Lower leg skin (tissue), 4 donors: Measurements from ENCODE around the gene LSM5. TPM values are rescaled to one million over a fixed set of nuclear protein-coding genes. Genes with fewer than 3 reads are reported as not detected.

Experiments
- DNase-seq, 2 donors: peaks; one replicate each; pipeline ENCODE4 v3.0.0-alpha.2; 2019; ENCODE audit warnings: low spot score in 2 of 2
- H3K4me3 ChIP-seq: fragments of 200-600 bp; sonication (generic); 2 replicates; pipeline ENCODE4 v1.5.1; 2017; ENCODE audit warnings: mild to moderate bottlenecking, low read depth; ENCODE audit not compliant: poor library complexity, severe bottlenecking
- POLR2A ChIP-seq, 2 donors: fragments of 450-650 bp; IDR thresholded peaks; one replicate each; pipeline ENCODE4 v1.6.1; 2016 to 2017; ENCODE audit warnings: antibody characterized with exemption in 2 of 2, mild to moderate bottlenecking in 1 of 2, moderate library complexity in 1 of 2
- WGBS, 2 donors: methylation state at CpG; one replicate each; pipeline ENCODE4 v1.1.5; 2018; 5-methylcytosine and 5-hydroxymethylcytosine counted together
- intact Hi-C: fragments of 100-400 bp; cut with DNase I; formaldehyde crosslinking; loops from one replicate; pipeline ENCODE4 v1.15.0; 2023; ENCODE audit warnings: low total_unique reads
- total RNA-seq, 4 donors: library from RNA; depleted of rRNA; stranded (reverse); fragments of >200 nt; gene quantifications; one replicate each; pipeline ENCODE4 v1.1.0, GENCODE V29; 2016
- TF ChIP-seq, protein P1 (sequence below), 3 donors: fragments of 450-650 bp; IDR thresholded peaks; one replicate each; pipeline ENCODE4 v1.5.1; 2016; ENCODE audit warnings: antibody characterized with exemption in 3 of 3, mild to moderate bottlenecking in 3 of 3, moderate library complexity in 2 of 3

The LSM5 gene
- total RNA-seq, 4 donors from 2014 or later, result 10.7 to 15.0 (median 12.4) TPM

DNA sequence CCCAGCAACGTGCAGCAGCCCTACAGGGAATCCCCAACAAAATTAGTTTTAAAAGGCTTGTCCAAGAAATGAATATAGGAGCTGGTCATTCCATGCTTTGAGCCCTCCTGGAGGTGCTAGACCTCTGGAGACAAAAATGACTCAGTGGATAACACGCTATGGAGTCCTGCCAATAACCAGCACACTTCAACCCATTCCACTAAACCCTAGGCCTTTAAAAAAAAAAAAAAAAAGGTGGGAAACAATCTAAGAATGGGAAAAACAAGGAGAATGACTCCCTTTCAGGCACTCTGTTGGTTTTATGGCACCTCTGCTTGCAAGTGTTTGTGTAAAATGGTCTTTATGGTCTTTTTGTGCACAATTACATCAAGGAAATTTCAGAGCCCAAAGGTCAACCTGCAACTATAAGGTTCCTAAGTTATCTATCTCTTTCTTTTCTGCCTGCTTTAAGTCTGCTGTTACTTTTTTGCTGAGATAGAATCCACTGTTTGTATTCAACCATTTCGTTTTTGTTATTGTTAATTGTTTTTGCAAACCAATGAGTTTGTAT lies 26.4 kb upstream of the LSM5 start:
- DNase-seq, result no peak
- 81 to 88% methylated on average over 3 of the region's 3 CpGs for WGBS, 2 donors
- no peak overlapping the region for H3K4me3 ChIP-seq
- TF ChIP-seq POLR2A (IDR thresholded peaks at IDR 0.05), result no peak
- TF ChIP-seq, protein P1, sequence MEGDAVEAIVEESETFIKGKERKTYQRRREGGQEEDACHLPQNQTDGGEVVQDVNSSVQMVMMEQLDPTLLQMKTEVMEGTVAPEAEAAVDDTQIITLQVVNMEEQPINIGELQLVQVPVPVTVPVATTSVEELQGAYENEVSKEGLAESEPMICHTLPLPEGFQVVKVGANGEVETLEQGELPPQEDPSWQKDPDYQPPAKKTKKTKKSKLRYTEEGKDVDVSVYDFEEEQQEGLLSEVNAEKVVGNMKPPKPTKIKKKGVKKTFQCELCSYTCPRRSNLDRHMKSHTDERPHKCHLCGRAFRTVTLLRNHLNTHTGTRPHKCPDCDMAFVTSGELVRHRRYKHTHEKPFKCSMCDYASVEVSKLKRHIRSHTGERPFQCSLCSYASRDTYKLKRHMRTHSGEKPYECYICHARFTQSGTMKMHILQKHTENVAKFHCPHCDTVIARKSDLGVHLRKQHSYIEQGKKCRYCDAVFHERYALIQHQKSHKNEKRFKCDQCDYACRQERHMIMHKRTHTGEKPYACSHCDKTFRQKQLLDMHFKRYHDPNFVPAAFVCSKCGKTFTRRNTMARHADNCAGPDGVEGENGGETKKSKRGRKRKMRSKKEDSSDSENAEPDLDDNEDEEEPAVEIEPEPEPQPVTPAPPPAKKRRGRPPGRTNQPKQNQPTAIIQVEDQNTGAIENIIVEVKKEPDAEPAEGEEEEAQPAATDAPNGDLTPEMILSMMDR (IDR thresholded peaks at IDR 0.05), result no peak
- intact Hi-C loops, result no loop called here

DNA sequence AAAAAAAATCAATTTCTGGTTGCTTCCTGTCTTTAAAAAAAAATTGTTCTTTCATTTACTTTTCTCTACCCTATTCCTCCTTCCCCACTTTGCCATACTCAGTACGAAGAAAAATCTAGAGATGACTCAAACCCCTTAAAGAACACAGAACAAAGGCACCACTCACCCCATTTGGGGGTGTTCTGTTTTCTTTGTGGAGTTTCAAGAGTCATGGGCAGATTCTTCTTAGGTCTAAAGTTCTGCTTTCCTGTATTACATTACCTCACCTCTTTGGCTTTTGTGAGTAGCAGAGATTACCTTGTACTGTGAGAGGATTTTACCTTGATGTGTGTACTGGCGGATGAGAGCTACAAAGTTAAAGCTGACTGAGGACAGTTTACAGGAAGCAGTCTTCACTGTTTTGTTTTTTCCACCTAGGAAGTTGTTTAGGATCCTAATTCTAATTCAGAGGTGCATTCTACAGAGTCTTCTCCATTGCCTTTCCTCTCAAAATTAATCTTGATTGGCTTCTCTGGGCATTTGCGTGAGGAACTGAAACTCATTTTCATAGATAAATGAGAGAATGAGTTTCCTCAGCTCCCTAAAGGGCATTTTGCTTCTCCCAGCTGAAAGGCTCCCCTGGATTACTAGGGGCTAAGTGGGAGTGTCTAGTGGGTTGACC lies 25.8 kb upstream of the LSM5 start:
- intact Hi-C loops, result no loop called here
- WGBS, 2 donors, result 88 to 89% methylated on average over 3 of the region's 3 CpGs
- no peak for TF ChIP-seq POLR2A (IDR thresholded peaks at IDR 0.05)
- TF ChIP-seq, protein P1 (IDR thresholded peaks at IDR 0.05), result no peak
- H3K4me3 ChIP-seq, result no peak overlapping the region
- no peak for DNase-seq

DNA sequence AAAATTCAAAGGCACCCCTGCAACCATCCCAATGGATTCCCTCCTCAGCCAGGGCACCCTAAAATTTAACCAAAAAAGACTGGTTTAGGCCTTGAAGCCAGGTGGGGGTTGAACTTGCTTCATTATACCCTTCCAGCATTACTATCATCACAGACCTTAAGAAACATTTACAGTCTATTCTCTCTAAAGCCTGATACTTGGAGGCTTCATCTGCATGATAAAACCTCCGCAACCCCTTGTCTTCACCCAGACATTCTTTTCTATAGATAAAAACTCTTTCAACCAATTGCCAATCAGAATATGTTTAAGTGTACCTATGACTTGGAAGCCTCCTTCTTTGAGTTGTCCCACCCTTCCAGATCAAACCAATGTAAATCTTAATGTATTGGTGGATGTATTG lies 23.0 kb upstream of the LSM5 start:
- no peak overlapping the region for H3K4me3 ChIP-seq
- WGBS, 2 donors, result 100% methylated on average over 1 of the region's 1 CpG
- TF ChIP-seq, protein P1 (IDR thresholded peaks at IDR 0.05), result no peak
- no peak for TF ChIP-seq POLR2A (IDR thresholded peaks at IDR 0.05)
- DNase-seq, result no peak
- intact Hi-C loops, result no loop called here

DNA sequence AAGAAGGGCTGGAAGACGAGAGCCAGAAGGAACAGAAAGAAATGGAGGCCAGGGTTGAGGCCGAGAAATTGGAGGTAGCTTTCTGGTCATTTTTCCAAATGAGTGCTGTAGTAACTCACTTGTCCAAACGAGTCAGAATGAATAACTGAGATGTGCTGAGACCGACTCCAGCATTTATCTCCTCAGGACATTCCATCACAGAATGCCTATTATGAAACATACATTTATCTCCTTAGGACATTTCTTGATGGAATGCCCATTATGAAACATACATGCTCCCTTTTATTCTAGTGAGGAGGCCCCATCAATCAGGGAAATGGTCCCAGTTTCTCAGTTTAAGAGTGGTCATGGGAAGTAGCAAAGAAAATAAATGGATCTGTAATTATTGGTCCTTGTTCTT lies 21.6 kb upstream of the LSM5 start:
- intact Hi-C loops, result no loop called here
- 83 to 89% methylated on average over 4 of the region's 4 CpGs for WGBS, 2 donors

DNA sequence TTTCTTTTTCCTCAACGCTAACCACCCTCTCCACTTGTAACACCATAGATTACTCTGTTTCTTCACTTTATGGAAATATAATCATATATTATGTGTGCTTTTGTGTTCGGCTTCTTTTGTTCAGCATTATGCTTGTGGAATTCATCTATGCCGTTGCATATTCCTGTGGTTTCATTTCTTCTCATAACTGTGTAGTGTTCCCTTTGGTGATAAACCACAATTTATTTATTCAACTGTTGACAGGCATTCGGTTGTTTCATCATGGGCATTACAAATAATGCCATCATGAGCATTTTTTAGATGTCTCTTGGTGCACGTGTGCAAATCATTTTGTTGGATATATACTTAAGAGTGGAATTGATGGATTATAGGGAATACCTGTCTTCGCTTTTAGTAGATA lies 17.2 kb upstream of the LSM5 start:
- H3K4me3 ChIP-seq, result no peak overlapping the region
- TF ChIP-seq, protein P1 (IDR thresholded peaks at IDR 0.05), result no peak
- TF ChIP-seq POLR2A (IDR thresholded peaks at IDR 0.05), result no peak
- no peak for DNase-seq
- intact Hi-C loops, result no loop called here
- WGBS, 2 donors, result 83 to 89% methylated on average over 6 of the region's 6 CpGs

More for the DNA sequence above, 21.6 kb upstream of the LSM5 start:
- H3K4me3 ChIP-seq, result no peak overlapping the region
- no peak for TF ChIP-seq POLR2A (IDR thresholded peaks at IDR 0.05)
- TF ChIP-seq, protein P1 (IDR thresholded peaks at IDR 0.05), result no peak
- no peak for DNase-seq
